Stimulated activated CD4-positive, alpha-beta T cell treated with anti-CD3 and anti-CD28 coated beads, Interleukin-15, amount 100 ng/mL, for 24 hours (primary cell): ENCODE results near the gene TFDP3.

ENCODE experiments used
- DNase-seq: peaks from one replicate; pipeline ENCODE4 v3.0.0-alpha.2; 2020

The TFDP3 gene, protein sequence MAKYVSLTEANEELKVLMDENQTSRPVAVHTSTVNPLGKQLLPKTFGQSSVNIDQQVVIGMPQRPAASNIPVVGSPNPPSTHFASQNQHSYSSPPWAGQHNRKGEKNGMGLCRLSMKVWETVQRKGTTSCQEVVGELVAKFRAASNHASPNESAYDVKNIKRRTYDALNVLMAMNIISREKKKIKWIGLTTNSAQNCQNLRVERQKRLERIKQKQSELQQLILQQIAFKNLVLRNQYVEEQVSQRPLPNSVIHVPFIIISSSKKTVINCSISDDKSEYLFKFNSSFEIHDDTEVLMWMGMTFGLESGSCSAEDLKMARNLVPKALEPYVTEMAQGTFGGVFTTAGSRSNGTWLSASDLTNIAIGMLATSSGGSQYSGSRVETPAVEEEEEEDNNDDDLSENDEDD

GRCh38 chrX:133218329-133218728, at the start of gene TFDP3:
Gene TFDP3 (minus strand): TSS chrX:133218354. CDS start chrX:133218259, 95 bp downstream.
- no peak for DNase-seq

DNA sequence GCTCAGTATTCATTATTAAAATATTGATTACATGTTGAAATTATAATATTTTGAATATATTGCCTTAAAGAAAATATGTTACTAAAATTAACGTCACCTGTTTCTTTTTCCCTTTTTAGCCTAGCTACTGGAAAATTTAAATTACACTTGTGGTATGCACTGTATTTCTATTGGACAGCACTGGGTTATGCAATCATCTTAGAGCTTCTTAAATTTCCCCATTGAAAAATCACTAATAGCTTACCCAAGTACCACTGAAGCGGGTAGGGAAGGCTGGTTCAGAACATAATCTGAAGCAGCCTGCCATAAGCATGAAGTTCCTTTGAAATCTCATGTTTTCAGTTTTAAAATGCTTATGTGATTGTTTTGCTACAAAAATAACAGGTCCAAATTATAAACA, 49.5 kb upstream of the TFDP3 start:
- no peak for DNase-seq

GRCh38 chrX:133265331-133265730, 47.2 kb upstream of the TFDP3 start:
- no peak for DNase-seq

DNA sequence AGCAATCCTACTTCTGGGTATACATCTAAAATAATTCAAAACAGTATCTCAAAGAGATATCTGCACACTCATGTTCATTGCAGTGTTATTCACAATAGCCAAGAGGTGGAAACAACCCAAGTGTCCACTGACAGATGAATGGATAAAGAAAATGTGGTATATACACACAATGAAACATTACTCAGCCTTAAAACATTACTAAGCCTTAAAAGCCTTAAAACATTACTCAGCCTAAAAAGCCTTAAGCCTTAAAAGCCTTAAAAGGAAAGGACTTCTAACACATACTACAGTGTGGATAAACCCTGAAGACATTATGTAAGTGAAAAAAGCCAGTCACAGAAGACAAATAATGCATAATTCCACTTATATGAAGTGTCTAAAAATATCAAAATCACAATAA, 40.3 kb upstream of the TFDP3 start:
- no peak for DNase-seq

GRCh38 chrX:133254666-133255065, 36.5 kb upstream of the TFDP3 start:
- no peak for DNase-seq

- DNase-seq, result no peak
Observed at GRCh38 chrX:133251204-133251603, 33.0 kb upstream of the TFDP3 start.

DNA sequence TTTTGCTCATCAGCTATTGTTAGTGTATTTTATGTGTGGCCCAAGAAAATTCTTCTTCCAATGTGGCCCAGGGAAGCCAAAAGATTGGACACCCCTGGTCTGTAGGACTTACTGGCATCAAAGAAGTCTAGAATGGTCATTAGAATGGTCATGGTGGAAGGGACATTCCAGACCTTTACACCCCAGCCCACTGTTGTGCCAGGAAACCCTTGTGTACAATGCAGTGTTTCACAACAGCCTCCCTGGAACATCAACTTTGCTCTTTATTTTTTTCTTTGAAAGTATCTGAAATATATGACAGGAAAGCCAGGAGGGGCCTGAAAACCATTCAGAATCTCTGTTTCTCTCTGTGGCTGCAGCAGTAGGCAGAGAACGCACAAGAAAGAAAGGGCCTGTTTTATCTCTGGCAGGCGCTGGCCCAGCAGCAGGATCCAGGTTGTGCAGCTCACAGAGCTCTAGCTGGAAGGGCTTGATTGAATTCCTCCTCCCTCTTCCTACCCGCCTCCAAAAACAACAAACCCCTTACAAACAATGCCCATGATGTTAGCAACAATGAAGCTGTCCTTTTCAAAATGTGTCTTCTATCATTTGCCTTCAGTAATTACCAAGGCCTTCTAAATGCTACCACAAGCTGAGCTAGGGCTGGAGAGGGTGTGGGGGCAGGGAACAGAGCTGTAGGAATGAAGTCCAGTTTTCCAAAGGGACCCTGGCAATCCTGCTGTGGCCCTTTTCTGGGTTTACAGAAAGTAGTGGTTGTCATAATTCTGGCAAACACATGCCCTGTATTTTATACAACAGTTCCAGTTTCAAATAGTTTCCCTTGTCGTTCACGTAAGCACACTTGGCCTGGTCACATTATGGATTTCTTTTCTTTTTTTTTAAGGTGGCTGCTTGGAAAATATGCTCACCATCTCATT, 32.3 kb upstream of the TFDP3 start:
- DNase-seq, result no peak

DNA sequence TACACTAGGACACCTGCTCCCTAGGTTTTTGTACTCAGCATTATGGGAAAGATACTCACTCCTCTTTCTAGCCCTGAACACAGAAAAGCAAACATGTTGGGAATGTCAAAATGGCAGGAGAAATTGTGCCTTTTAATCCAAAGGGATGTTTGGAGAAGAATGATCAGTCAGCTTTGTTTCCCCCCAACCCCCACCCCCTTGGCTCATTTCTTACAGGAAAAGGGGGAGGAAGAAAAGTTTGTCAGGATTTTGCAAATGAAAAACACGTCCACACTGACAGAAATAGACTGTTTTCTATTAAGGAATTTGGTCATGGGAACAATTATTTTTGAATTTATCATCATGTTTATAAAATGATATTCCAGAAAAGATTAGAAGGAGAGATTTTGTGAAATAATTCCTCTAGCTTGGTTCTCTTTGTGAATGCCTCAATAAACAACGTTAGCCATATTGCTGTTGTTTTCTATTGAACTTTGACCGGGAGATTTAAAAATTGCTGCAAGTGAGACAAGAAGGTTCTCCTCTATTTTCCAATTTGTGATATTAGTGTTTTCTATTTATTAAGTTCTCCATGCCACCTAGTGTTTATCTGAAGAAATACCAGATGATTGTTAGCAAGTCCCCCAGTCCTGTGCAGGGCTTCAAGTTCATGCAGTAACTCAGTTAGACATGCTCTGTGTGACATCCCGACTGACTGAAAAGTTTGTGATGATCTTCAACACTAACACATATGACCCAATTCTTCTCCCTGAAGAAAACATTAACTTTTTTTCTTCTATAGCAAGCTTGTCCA, 31.3 kb upstream of the TFDP3 start:
- DNase-seq, result no peak

GRCh38 chrX:133248177-133248576, 30.0 kb upstream of the TFDP3 start:
- no peak for DNase-seq

DNA sequence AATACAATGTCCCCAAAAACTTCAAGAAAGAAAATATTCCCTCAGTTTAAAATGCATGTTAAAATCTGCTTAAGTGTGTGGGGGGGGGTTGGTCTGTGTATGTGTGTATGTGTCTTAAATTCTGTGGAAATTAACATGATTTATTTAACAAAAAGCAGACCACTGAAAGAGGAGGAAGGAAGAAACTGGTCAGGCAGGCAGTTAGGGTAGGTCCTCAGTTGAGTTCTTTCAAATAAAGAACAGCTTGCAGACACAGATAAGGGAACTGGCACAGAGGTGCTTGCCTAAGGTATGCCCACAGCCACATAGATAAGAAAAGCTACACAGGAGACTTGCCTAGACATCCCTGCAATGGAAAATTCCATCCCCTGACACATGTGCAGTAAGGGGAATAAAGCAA, 28.8 kb upstream of the TFDP3 start:
- no peak for DNase-seq

- DNase-seq, result no peak
Observed at GRCh38 chrX:133235830-133236229, 17.7 kb upstream of the TFDP3 start.

DNA sequence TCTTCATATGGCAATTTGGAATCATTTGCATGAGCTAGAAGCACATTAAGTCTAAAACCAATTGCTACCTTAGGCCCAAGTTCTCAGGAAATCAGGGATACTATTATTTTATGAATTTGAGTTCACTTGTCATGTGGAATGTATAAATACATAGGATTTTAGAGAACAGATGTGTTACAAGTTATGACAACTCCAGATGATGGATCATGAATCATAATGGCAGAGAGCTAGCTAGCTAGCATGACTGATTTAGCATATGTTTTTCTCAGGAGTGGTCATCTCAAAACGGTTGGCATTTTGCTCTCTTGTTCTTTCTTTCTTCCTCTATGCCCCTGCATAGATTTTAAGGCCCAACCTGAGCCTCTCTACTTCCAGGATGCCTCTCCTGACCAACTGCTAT, 14.2 kb upstream of the TFDP3 start:
- no peak for DNase-seq

GRCh38 chrX:133229361-133229760, 11.2 kb upstream of the TFDP3 start:
- no peak for DNase-seq

GRCh38 chrX:133215747-133216146, 2.4 kb downstream of the TFDP3 start:
- peak; percentile 2 for DNase-seq

- no peak for DNase-seq
Observed at GRCh38 chrX:133215017-133215416, 3.1 kb downstream of the TFDP3 start.

GRCh38 chrX:133214301-133214700, 3.9 kb downstream of the TFDP3 start:
- DNase-seq, result no peak

- no peak for DNase-seq
Observed at GRCh38 chrX:133213117-133213516, 5.0 kb downstream of the TFDP3 start.

GRCh38 chrX:133207751-133208150, 10.4 kb downstream of the TFDP3 start:
- DNase-seq, result no peak

- DNase-seq, result no peak
Observed at GRCh38 chrX:133191739-133192039, 26.5 kb downstream of the TFDP3 start.

GRCh38 chrX:133190877-133191738, 27.0 kb downstream of the TFDP3 start:
- no peak for DNase-seq

DNA sequence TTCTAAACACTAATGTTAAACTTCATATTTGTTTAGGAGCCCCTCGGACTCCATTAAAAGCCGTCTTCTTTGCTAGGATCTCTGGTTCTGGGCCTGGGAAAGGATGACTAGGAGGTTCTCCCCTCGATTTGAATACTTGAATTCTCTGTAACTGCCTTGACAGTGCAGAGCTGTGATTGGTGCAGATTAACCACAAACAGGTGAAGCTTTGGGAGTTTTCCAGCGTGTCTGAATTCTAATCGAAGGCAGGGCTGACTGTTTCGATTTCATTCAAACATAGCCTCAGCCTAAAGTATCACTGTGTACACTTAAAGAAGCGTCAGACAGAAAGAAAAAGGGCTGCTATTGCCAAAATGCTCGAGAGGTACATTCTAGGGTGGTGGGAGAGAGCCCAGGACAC, 29.0 kb downstream of the TFDP3 start:
- no peak for DNase-seq

- DNase-seq, result no peak
Observed at GRCh38 chrX:133188631-133189030, 29.5 kb downstream of the TFDP3 start.
